GM19025 (cell line): ENCODE data around the gene TUBB2A.
"Not testable (repeated sequence)": the region's sequence is repeated elsewhere in the genome, so short reads cannot be mapped to it uniquely, and the experiment has no call there.

Experiments used
- ATAC-seq: cut with Tn5 transposase; IDR thresholded peaks from one replicate; pipeline ENCODE4 v1.9.1; 2021; ENCODE audit warnings: mild to moderate bottlenecking, low read depth, moderate library complexity; ENCODE audit not compliant: unreplicated experiment

TUBB2A gene

DNA sequence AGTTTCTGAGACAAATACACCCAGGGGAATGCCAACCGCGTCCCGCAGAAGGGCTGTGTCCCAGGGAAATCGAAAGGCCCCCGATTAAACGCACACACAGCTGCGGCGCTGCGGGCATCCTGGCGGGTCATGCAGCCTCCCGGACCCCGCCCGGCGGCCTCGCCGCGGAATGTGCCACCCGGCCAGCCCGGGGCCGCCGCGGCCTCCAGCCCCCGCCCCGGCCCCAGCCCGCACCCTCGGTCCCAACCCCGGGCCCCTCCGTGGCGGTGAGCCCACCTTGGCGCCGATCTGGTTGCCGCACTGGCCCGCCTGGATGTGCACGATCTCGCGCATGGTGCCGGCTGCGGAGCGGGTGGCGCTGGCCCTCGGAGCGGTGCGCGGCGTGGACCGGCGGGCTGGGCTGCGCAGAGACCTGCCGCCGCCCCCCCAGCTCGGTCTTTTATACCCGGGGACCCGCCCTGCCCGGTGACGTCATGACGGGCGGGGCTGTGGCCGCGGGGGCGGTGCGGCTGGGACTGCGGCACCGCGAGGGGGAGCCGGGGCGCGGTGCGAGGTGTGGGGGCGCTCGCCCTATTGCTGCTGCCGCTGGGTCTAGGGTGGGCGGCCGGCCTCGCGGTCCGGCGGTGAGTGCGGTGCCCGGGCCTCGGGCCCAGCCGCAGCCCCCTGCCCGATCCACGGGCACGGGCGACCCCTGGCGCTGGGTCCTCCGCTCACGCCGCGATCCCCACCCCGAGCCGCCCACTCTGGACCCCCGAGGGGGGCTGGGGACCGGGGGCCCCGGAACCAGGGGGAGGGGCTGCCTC lies at the start of gene TUBB2A:
TUBB2A (minus strand) TSS at position 414 of the 803 bp plus-strand sequence; CDS start at position 333, 81 bp downstream.
- ATAC-seq = peak; percentile 85

DNA sequence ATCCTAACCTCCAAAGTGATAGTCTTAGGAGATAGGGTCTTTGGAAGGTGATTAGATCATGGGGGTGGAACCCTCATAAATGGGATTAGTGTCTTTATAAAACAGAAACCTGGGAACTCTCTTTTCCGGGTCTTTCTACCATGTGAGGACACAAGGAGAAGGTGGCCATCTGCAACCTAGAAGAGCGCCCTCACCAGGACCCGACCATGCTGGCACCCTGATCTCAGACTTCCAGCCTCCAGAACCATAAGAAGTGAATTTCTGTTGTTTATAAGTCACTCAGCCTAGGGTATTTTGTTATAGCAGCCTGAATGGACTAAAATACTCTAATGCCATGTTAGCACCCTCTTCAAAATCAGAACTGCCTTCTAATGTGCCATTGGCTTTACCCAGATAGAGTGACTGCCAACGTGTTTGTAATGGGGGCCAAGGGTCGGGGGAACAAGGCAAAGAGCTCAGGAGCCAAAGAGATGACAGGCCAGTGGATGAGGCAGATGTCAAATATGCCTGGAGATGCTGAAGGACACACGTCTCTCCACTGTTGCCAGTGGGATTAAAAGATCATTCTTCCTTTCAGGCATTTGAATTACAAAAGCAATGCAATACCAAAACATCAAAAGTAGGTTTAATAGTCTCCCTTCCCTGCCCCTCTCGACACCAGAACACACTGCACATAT lies 49.1 kb upstream of the TUBB2A start:
- ATAC-seq = no peak

DNA sequence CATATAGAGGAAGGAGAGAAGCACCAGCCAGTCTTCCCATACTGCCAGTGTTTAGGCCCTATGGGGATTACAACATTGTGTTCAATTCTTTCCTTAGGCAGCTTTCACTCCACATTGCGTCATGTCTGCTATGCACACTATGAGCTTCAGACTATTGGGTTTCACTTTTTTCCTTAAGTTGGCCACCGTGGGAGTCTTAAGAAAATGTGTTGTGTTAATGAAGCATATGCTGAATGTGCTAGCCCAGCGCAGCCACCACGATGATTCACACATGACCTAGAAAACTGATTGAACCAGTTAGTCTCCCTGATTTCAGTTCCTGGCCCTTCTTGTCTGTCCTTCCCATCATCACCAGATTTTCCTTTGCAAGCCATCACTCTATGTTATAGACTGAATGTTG lies 48.6 kb upstream of the TUBB2A start:
- no peak for ATAC-seq

DNA sequence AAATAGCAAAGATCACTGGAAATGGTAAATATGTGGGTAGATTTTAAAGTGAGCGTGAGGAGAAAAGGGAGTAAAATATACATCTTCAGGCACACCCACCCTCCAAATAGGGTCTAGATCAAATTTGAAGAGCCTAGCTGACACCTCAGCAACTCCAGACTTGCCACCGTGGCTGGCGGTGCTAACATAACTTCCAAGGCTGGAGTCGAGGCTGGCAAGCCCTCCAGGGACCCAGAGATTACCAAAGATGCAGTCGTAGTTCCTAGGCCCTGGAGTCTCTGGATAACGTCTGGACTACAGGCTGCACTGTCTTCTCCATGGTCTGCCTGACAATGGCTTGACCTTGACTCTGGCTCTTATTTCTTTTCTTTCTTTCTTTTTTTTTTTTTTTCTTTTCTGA lies 47.6 kb upstream of the TUBB2A start:
- no peak for ATAC-seq

DNA sequence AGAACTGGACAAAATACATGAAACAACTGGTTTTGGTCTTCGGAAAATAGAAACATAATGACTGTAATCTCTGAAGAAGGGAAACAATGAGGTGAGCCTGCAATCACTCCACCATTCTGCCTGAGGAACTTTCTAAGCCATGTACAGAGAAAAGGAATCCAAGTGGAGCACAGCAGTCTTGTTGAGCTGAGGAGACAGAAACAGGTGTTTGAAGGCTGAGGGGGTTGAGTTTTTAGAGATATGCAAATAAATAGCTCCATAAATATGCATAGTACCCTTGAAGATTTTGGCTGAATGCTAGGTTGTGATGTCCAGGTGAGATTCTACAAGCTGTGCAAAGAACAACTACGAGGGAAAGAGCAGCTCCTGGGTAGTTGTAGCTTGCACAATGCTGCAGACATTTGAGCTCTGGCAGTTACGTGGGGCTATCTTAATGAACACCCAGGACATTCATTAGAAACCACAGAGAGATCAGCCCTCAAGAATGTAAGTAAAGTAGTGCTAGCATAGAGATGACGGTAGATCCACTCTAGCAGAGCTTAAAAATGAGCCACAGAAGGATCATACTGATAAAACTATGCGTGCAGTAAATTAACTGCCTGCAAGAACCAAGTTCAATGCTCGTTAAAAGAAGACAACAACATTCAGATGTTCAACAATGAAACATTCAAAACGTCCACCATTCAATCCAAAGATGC lies 45.8 kb upstream of the TUBB2A start:
- no peak for ATAC-seq

DNA sequence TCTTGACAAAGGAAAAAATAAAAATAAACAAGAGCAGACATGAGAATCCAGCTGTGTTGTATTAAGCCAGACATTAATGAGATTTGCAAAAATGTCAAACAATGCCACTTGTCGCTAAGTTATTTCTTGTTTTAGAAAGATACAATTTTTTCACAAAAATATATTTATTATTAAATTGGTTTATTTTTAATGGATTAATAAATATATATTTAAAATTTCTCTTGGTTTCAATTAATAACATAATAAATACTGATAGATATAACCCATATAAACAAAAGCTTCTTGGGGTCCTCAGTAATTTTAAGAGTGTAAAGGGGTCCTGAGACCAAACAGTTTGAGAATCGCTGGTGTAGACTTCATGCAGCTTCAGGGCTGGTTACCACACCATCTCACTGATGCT lies 44.0 kb upstream of the TUBB2A start:
- no peak for ATAC-seq

DNA sequence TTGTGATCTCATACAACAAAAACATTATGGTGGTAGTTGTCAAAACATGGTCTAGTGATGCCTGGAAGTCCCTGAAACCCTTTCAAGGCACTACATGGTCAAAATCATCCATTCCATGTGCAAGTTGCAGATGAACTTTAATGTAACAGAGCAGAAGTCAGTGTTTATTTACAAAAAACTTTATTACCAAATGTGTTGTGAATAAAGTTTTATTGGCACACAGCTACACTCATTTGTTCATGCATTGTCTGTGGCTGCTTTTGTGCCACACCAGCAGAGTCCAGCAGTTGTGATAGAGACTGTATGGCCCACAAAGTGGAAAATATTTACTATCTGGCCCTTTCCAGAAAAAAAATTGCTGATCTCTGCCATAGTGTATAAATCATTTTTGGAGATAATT lies 43.3 kb upstream of the TUBB2A start:
- ATAC-seq = no peak

DNA sequence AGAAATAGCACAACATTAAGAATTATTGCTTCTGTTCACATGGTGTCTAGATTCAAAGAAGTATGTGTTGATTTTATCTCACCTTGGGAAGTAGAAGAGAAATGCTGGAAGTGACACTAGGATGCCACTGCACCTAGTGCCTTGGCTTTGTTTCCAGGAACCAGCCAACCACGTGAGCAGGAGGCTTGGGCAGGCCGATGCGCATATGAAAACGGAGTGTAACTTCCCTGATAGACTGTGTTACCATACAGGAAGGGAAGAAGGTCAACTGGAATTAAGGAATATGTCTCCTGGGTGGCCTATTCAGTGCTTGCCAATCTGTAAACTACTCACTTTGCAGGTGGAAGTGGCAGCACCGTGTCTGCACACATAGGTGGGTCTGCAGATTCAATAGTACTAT lies 42.0 kb upstream of the TUBB2A start:
- no peak for ATAC-seq

DNA sequence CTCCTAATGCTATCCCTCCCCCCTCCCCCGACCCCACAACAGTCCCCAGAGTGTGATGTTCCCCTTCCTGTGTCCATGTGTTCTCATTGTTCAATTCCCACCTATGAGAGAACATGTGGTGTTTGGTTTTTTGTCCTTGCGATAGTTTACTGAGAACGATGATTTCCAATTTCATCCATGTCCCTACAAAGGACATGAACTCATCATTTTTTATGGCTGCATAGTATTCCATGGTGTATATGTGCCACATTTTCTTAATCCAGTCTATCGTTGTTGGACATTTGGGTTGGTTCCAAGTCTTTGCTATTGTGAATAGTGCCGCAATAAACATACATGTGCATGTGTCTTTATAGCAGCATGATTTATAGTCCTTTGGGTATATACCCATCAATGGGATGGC lies 40.4 kb upstream of the TUBB2A start:
- not testable (repeated sequence) for ATAC-seq

DNA sequence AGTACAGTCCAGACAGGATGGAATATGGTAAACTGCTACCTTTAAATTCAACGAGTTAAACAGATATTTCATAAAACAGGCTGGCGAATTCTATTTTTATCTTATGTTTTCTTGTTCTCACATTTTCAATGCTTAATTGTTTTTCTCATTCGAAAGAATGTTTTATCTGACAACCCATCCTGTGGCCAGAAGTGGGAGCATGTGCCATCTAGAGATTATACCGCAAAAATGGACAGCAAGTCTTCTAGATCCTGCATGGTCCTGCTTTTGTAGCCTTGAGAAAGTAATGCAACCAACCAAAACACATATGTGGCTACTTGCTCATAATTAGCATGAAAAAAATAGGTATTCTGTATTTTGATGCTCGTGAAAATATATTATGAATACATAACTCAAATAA lies 39.4 kb upstream of the TUBB2A start:
- ATAC-seq = no peak

DNA sequence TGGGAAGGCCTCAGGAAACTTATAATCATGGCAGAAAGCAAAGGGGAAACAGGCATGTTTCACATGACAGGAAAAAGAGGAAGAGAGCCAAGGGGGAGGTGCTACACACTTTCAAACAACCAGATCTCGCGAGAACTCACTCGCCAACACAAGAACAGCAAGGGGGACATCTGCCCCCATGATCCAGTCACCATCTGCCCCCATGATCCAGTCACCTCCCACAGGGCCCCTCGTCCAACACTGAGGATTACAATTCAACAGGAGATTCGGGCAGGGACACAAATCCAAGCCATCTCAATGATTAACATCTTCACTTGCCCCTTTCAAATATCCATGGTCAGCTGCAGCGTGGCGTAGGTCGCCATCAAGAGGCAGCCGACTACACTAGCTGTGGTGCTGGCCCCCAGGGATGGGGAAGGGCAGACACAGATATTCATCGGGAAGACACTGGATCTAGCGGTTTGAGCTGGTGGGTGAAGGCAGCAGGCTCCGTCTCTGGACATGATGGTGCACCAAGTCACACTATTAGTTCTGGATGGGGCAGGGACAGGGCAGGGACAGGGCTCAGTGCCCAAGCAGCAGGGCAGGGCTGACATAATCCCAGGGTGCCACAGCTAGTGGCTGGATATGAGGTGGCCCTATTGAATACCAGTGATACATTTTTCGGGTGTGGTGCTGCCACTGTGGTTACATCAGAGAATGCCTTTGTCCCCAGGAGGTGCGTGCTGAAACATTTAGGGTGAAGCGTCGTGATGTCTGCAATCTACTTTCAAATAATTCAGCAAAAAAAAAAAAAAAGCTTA lies 38.6 kb upstream of the TUBB2A start:
- ATAC-seq = no peak

DNA sequence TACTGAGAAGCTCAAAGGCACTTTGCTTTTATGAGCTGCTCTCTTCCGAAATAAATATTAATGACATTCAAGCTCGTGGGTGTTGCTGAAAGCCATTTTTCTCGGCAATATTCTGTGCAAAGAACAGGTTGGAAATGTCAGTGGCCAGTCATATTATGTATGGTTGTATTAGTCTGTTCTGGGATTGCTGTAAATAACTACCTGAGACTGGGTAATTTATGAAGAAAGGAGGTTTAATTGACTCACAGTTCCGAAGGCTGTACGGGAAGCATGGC lies 38.0 kb upstream of the TUBB2A start:
- no peak for ATAC-seq

DNA sequence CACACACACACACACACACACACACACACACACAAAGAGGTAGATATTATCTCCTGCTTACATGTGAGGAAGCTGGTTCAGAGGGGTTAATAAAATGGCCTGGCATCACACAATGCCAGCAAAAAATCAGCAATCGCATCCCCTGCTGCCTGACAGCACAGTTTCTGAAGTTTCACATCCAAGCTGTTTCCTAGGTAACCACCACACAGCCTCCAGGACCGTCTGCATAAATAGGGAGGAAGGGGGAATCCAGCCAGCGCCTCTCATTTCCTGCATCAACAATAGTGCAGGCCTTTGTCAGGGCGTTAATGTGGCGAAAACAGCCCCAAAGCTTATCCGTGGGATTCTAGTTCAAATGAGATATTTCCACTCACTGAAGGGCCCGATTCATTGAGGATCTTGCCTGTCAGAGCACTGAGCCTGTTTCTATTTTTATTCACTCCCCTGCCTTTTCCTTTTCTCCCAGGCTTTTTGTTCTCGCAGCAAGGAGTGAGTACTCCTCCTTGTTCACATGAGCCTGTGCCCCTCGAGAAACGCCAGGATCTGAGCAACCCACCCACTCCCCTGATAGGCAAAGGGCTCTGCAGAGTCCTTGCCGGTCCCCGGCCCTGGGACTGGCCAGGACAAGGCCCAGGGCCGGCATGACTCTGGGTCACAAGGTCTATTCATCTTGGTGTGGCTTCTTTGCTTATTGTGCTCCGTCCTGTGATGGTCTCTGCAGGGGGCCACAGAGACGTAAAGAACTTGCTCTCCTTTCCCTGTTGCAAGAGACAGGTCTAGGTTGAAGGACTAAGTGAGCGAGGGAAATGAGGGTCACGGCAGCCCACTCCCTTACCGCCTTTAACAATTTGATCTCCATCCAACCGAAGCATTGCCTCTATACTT lies 37.4 kb upstream of the TUBB2A start:
- no peak for ATAC-seq

DNA sequence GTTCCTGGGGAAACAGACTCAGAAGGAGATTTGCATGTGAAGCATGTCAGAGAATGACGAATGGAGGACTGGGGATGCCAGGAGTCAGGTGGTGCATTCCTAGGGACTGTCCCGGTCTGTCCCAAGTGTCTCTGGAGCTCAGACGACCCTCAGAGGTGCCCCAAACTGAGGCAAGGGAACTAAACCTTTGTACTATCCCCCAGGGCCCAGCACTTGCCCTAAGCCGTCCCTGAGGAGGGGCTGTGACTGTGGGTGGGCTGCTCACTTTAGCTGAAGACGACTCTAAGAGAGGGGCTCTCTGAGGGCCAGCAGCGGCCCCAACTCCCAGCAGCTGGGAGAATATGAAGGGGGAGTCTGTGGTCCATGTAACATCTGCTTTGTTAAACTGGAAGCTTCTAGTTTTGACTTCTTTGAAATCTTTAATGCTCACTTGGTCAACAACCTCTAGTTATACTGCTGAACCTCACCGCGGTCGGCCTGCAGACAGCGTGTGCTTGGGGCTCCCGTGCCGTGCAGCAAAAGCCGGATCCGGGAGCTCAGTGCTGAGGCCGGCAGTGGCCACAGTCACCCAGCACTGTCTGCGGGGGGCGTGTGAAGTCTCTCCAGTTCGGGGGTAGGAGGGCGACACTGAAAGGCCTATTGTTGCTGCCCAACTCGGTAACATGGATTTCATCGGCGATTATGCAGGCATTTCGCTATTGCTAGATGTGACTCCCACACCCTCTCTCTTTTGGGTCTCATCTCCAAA lies 35.9 kb upstream of the TUBB2A start:
- ATAC-seq = no peak

DNA sequence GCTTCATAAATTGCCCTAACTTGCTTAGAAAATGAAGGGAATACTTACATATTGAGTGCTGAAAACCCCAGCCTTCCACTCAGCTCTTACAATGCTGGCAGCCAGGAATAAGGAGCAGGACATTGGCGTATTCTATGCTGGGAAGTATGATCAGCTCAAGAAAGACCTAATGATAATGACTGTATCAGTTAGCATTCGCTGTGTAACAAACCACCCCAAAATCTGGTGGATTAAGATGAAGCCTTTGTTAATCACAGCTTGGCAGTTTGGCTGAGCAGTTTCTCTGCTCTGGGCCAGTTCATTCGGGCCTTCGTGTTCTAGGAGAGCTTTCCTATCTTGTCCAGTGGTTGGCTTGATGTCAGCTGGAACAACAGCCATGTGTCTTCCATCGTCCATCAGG lies 33.4 kb upstream of the TUBB2A start:
- ATAC-seq = no peak

DNA sequence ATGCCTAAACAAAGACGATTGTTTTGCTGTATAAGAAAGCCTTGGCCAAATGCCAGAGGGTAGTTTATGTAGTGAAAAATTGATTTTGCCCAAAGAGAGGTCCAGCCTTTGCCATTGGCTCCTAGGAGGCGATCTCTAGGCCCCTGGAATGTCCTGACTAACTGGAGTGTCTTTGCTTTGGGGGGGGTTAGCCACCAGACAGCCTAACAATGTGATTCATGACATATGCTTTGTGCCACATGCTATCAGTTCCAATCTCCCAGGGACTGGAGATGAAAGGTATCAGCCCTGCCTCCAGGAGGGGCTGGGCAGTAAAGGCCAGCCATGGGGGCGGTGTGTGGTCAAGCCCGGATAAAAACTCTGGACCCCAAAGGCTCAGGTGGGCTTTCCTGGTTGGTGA lies 32.7 kb upstream of the TUBB2A start:
- no peak for ATAC-seq

DNA sequence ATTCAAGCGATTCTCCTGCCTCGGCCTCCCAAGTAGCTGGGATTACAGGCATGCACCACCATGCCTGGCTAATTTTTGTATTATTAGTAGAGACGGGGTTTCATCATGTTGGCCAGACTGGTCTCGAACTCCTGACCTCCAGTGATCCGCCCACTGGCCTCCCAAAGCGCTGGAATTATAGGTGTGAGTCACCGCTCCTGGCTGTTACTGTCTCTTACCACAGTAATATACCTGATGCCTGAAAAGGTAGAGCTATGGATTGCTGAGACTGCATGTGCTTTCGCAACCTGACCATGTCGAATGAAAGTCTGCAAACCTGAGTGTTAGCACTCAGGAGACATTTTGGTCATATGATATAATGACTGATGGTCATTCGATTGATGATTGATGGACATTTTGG lies 31.8 kb upstream of the TUBB2A start:
- ATAC-seq = not testable (repeated sequence)

DNA sequence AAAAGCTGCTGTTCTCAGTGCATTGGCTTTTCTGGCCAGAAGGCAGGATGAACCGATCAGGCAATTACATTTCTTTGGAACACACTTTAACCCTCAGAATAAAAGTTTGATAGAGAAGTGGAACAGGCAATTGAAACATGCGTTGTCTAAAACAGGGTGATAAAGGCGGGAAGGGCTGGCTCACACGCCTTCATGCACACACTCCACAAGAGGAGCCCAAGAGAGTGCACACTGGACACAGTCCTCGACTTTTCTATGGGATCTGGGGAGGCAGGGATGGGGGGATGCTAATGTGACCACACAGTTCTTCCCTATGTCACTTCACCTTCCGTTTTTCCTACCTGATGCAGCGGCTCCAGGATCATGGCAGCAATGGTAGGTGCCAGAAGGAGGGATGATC lies 30.9 kb upstream of the TUBB2A start:
- ATAC-seq = no peak

DNA sequence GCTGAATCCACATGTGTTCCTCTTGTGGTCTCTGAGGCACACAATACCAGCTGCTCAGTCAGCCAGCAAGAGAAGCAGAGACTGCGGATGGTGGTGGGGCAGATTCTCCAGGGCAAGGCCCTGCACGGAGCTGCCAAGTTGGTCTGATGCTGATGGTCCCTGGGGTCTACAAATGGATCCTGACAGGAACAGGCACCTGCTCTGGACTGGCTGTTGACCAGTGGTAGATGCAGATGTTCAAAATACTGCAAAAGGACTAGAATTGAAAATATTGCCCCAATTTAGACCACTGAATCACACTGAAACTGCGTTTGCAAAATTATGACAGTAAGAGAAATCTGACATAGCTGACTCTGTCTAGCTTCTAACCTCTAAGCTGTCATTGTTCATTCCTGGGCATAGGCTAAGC lies 29.6 kb upstream of the TUBB2A start:
- ATAC-seq = no peak
